GM12873 (cell line): ENCODE results near the gene LHFPL2.

Experiments
- CTCF ChIP-seq: IDR thresholded peaks from 2 replicates; pipeline ENCODE4 v1.5.1; 2012; ENCODE audit warnings: low read depth, mild to moderate bottlenecking, moderate library complexity, low read length, control low read depth; ENCODE audit not compliant: insufficient read depth; ENCODE audit errors: missing control alignments

LHFPL2 gene

GRCh38 chr5:78562714-78563330, 85.8 kb downstream of the LHFPL2 start:
- TF ChIP-seq CTCF = no peak

- TF ChIP-seq CTCF = no peak
Measured at GRCh38 chr5:78562001-78562400, 86.6 kb downstream of the LHFPL2 start.

- no peak for TF ChIP-seq CTCF
Measured at GRCh38 chr5:78561261-78561660, 87.3 kb downstream of the LHFPL2 start.

GRCh38 chr5:78560000-78560855, 88.3 kb downstream of the LHFPL2 start:
- no peak for TF ChIP-seq CTCF

GRCh38 chr5:78557601-78558000, 91.0 kb downstream of the LHFPL2 start:
- TF ChIP-seq CTCF = no peak

- no peak for TF ChIP-seq CTCF
Measured at GRCh38 chr5:78555870-78556269, 92.7 kb downstream of the LHFPL2 start.

GRCh38 chr5:78554670-78555069, 93.9 kb downstream of the LHFPL2 start:
- TF ChIP-seq CTCF = no peak
